ENCODE measurements around the gene NUMA1. TPM values are rescaled to one million over a fixed set of nuclear protein-coding genes. Genes with fewer than 3 reads are reported as not detected.
A peak's percentile ranks its signal among the peaks of the same experiment; 100 is the strongest.

Gene NUMA1
- total RNA-seq, 4 donors from 2014 or later = 259 to 342 (median 280) TPM

- TF ChIP-seq POLR2A (IDR thresholded peaks at IDR 0.05) (no peak), CTCF (IDR thresholded peaks at IDR 0.05) (no peak)
- H3K4me3 ChIP-seq (replicated peaks in 1 of 3) = no peak overlapping the region
- intact Hi-C loops (cut with DNase I) = no loop called here
- no peaks in the 10 kb centered on the region for H3K9me3 ChIP-seq
- no peak for DNase-seq
- H3K27ac ChIP-seq = no peak overlapping the region
- H3K36me3 ChIP-seq = no peaks in the 10 kb centered on the region
- 88 to 94% methylated on average over 4 of the region's 4 CpGs for WGBS, 2 donors
- H3K4me1 ChIP-seq = peaks cover 24 to 25% of the 10 kb centered on the region in 2 donors
- no peaks in the 10 kb centered on the region for H3K27me3 ChIP-seq
Observed at GRCh38 chr11:72075756-72076155, 4.6 kb downstream of the NUMA1 start.

GRCh38 chr11:72075109-72075508 is 5.2 kb downstream of the NUMA1 start:
- Histone ChIP-seq H3K4me1 (peaks cover 30 to 32% of the 10 kb centered on the region in 2 donors), H3K27me3 (no peaks in the 10 kb centered on the region), H3K36me3 (no peaks in the 10 kb centered on the region), H3K9me3 (no peaks in the 10 kb centered on the region), H3K27ac (no peak overlapping the region), H3K4me3 (replicated peaks in 1 of 3) (no peak overlapping the region)
- intact Hi-C loops (cut with DNase I) = no loop called here
- no peak for DNase-seq
- 83 to 94% methylated on average over 1 of the region's 1 CpG for WGBS, 2 donors
- TF ChIP-seq CTCF (IDR thresholded peaks at IDR 0.05) (no peak), POLR2A (IDR thresholded peaks at IDR 0.05) (no peak)

- 67 to 73% methylated on average over 3 of the region's 3 CpGs for WGBS, 2 donors
- peaks cover 49 to 52% of the 10 kb centered on the region in 2 donors for H3K4me1 ChIP-seq
- H3K27me3 ChIP-seq = no peaks in the 10 kb centered on the region
- H3K9me3 ChIP-seq = no peaks in the 10 kb centered on the region
- TF ChIP-seq CTCF (IDR thresholded peaks at IDR 0.05) (no peak), POLR2A (IDR thresholded peaks at IDR 0.05) (no peak)
- H3K4me3 ChIP-seq (replicated peaks in 1 of 3) = no peak overlapping the region
- intact Hi-C loops (cut with DNase I) = no loop called here
- no peaks in the 10 kb centered on the region for H3K36me3 ChIP-seq
- peak; percentile 23 to 41 for DNase-seq
- H3K27ac ChIP-seq = peak overlapping the region; percentile 19 to 47 (median 44)
Observed at GRCh38 chr11:72072348-72072747, 8.0 kb downstream of the NUMA1 start.

- Histone ChIP-seq H3K4me3 (replicated peaks in 1 of 3) (no peak overlapping the region), H3K27me3 (no peaks in the 10 kb centered on the region), H3K9me3 (no peaks in the 10 kb centered on the region), H3K4me1 (peaks cover 60 to 67% of the 10 kb centered on the region in 2 donors), H3K27ac (peak overlapping the region; percentile 72 to 86 (median 84)), H3K36me3 (no peaks in the 10 kb centered on the region)
- TF ChIP-seq CTCF (IDR thresholded peaks at IDR 0.05) = no peak
- TF ChIP-seq POLR2A (IDR thresholded peaks at IDR 0.05) = no peak
- WGBS, 2 donors = 43 to 66% methylated on average over 7 of the region's 7 CpGs
- DNase-seq = peak; percentile 77 to 83
- intact Hi-C loops (cut with DNase I) = no loop called here
Observed at GRCh38 chr11:72070491-72070890, 9.9 kb downstream of the NUMA1 start.

GRCh38 chr11:72069787-72070251 is 10.5 kb downstream of the NUMA1 start:
- no peaks in the 10 kb centered on the region for H3K36me3 ChIP-seq
- TF ChIP-seq POLR2A (IDR thresholded peaks at IDR 0.05) (peak in 1 of 2 donors; percentile 36), CTCF (IDR thresholded peaks at IDR 0.05) (no peak)
- H3K27me3 ChIP-seq = no peaks in the 10 kb centered on the region
- H3K27ac ChIP-seq = peak overlapping the region; percentile 72 to 86 (median 84)
- peaks cover 60 to 67% of the 10 kb centered on the region in 2 donors for H3K4me1 ChIP-seq
- intact Hi-C loops (cut with DNase I) = no loop called here
- peak; percentile 88 to 89 for DNase-seq
- H3K9me3 ChIP-seq = no peaks in the 10 kb centered on the region
- no peak overlapping the region for H3K4me3 ChIP-seq (replicated peaks in 1 of 3)
- 0% methylated on average over 2 of the region's 2 CpGs for WGBS, 2 donors
